ENCODE results near the gene KDM4B.

GRCh38 chr19:4952945-4953344 lies 16.0 kb upstream of the KDM4B start:
- TF ChIP-seq CTCF (IDR thresholded peaks at IDR 0.05), result no peak
- no peak for TF ChIP-seq POLR2A (IDR thresholded peaks at IDR 0.05)
